GM19240 (cell line): Measurements from ENCODE around the gene FASTK.
A peak's percentile ranks its signal among the peaks of the same experiment; 100 is the strongest.
"Not testable (repeated sequence)": the region's sequence is repeated elsewhere in the genome, so short reads cannot be mapped to it uniquely, and the experiment has no call there.

ENCODE experiments used
- DNase-seq: peaks from one replicate; pipeline ENCODE4 v3.0.0; 2011; ENCODE audit warnings: low spot score; ENCODE audit not compliant: insufficient read length

The FASTK gene

DNA sequence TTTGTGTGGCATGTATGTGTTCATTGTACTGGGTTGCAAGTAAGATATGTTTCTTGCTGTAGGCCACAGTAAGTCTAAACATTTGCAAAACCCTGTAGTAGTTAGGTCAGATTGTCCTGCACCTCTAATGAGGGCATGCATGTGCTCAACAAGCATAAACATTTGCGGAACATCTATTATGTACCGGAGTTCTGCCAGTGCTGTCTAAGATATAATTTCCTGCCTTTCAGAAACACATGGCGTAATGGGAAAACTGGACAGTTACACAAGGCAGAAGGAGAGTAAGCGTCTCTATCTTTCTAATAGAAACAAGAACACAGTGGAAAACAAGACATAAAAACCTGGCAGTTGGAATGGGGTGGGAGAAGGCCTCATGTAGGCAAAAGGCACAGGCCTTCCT, 49.6 kb downstream of the FASTK start:
- no peak for DNase-seq

DNA sequence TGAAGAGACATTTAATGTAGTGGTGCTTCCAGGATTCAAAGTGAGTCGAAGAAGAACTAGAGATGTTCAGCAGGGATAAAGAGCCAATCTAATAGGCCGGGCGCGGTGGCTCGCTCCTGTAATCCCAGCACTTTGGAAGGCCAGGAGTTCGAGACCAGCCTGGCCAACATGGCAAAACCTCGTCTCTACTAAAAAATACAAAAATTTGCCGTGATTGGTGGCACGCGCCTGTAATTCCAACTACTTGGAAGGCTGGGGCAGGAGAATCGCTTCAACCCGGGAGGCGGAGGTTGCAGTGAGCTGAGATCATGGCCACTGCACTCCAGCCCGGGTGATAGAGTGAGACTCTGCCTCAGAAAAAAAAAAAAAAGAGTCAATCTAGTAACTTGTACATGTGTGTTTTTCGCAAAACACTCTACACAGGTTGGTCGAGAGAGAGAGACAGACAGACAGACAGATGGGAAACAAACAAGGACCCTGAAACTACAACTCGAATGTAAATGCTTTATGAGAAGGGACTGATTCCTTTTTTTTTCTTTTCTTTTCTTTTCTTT, 51.6 kb downstream of the FASTK start:
- no peak for DNase-seq

DNA sequence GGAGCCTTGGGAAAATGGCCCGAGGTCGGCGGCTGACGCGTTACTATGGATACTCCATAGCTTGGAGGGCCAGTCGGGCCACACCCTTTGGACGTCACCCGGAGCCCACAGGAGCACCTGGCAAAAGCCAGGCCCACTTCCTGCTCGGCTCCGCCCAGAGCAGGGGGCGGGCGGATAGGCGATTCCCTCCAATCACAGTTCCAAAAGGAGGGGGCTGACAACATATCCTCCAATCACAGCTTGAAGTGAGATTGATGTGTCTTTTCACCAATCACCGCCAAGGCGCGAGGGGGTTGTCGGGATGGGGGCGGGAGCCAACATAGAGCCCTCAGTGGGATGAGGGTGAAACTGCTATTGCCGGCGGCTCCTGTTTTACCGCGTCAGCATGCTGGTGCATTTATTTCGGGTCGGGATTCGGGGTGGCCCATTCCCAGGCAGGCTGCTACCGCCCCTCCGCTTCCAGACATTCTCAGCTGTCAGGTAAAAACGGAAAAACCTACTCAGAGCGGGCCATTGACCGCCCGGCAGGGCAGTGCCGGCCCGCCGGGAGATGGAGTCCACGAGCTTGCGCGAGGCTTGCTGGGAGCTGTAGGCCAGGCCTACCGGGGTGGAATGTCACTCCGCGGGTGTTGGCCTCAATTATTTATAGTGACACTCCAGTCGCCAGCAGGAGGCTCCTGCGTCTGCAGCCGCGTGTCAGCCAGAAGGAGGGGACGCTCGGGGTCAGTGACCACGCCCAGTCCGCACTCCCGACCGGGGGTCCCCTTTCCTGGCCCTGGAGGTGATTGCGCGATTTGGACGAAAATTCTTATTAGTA, 52.3 kb downstream of the FASTK start, which contains the start of gene ABCB8:
Gene ABCB8, plus strand, starts transcription at position 320 of the 817 bp plus-strand sequence. Its CDS starts 66 bp downstream, at position 386.
- DNase-seq = peak; percentile 100

DNA sequence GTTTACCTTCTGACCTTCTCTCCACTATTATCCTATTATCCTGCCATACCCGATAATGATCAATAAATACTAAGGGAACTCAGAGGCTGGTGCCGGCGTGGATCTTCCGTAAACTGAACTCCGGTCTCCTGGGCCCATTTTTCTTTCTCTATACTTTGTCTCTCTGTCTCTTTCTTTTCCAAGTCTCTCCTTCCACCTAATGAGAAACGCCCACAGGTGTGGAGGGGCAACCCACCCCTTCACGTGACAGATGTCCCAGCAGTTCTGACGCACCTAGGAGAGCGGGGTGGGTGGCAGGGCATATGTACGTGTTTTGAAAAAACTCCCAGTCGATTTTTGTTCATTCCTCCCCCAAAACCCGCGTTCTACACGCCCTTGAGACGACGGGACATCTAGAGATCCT, 52.9 kb downstream of the FASTK start:
- not testable (repeated sequence) for DNase-seq

DNA sequence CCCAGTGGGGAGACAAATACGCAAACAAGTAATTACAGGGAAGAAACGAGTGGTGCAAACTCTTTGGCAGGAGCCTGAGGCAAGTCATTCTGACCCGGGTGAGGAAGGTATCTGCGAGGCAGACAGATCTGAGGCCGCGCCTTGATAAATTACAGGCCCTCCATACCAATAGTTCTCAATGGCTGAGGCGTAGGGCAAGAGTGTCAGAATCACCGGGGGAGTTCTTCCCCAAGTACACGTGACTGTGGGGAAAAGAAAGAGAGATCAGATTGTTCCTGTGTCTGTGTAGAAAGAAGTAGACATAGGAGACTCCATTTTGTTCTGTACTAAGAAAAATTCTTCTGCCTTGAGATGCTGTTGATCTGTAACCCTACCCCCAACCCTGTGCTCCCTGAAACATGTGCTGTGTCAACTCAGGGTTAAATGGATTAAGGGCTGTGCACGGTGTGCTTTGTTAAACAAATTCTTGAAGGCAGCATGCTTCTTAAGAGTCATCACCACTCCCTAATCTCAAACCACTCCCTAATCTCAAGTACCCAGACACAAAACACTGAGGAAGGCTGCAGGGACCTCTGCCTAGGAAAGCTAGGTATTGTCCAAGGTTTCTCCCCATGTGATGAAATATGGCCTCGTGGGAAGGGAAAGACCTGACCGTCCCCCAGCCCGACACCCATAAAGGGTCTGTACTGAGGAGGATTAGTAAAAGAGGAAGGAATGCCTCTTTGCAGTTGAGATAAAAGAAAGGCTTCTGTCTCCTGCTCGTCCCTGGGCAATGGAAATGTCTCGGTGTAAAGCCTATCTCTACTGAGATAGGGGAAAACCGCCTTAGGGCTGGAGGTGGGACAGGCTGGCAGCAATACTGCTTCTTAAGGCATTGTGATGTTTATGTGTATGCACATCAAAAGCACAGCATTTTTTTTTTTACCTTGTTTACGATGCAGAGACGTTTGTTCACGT, 53.6 kb downstream of the FASTK start:
- DNase-seq = not testable (repeated sequence)
